22Rv1 (cell line): ENCODE measurements around the gene CMTM7.

Experiments
- H3K27ac ChIP-seq: fragments of 450-650 bp; 2 replicates; pipeline ENCODE4 v1.5.1; 2017
- ZFX ChIP-seq: fragments of 450-650 bp; IDR thresholded peaks from 2 replicates; pipeline ENCODE4 v1.6.1; 2017; ENCODE audit warnings: antibody characterized with exemption, borderline replicate concordance
- TF ChIP-seq, protein P1 (sequence below): fragments of 450-650 bp; IDR thresholded peaks from 2 replicates; pipeline ENCODE4 v1.5.1; 2017; ENCODE audit warnings: mild to moderate bottlenecking

CMTM7 gene

GRCh38 chr3:32406486-32407408, 15.1 kb downstream of the CMTM7 start:
- no peak overlapping the region for H3K27ac ChIP-seq
- TF ChIP-seq ZFX, result no peak
- TF ChIP-seq, protein P1, sequence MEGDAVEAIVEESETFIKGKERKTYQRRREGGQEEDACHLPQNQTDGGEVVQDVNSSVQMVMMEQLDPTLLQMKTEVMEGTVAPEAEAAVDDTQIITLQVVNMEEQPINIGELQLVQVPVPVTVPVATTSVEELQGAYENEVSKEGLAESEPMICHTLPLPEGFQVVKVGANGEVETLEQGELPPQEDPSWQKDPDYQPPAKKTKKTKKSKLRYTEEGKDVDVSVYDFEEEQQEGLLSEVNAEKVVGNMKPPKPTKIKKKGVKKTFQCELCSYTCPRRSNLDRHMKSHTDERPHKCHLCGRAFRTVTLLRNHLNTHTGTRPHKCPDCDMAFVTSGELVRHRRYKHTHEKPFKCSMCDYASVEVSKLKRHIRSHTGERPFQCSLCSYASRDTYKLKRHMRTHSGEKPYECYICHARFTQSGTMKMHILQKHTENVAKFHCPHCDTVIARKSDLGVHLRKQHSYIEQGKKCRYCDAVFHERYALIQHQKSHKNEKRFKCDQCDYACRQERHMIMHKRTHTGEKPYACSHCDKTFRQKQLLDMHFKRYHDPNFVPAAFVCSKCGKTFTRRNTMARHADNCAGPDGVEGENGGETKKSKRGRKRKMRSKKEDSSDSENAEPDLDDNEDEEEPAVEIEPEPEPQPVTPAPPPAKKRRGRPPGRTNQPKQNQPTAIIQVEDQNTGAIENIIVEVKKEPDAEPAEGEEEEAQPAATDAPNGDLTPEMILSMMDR, result no peak

DNA sequence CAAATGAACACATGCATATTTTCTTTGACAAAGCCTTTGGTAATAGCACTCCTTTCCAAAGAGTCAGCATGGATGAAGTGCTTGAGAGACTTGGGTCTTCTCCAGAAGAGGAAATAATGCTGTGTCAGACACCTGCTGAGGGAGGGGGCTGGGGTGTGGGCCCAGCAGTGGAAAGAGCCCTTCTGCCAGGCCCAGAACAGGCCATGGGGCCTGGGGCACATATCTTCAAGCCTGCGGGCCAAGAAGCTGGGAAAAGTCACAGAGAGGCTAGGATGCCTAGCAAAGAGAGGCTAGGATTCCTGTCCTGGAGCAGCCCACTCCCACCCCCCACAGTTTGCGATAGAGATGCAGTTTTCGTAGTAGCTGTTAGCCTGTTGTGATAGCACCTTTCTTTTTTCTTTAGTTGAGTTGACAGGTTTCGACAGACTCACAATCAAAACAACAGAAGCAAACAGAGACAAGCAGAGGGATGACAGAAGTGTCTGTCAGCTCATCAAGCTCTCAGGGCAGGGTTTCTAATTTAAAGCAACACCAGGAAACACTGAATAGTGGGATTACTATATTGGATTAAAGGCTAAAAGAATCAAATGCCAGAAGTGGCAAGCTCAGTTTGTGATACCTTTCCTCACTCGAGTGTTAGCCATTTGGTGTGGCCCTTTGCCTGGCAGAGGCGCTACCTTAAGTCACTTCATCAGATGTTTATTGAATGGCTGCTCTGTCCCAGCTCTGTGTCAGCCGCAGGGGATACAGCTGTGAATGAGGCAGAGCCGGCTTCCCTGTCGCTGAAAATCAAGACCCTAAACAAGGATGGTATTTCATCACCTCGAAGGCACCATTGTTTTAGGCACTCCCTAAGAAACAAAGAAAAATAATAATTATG, 19.0 kb downstream of the CMTM7 start:
- H3K27ac ChIP-seq, result no peak overlapping the region
- TF ChIP-seq, protein P1, result no peak

DNA sequence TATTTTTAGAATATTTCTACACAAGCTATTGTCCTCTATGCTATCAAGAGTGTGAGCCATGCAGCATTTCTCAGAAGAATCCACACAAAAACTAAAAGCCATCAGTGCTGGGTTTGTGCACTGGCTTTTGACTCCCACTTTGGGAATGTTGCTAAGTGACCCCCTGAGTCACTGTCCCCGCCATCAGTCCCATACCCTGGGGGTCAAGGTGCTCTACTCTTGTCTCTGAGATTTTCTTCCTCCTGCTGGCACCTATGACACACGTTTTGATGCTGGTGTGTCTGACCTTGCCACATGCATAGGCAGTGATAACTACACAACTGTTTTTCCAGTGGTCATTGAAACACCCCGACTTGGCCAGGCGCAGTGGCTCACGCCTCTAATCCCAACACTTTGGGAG, 19.8 kb downstream of the CMTM7 start:
- H3K27ac ChIP-seq, result no peak overlapping the region
- no peak for TF ChIP-seq ZFX
- TF ChIP-seq, protein P1, result no peak

- TF ChIP-seq, protein P1, result no peak
- no peak for TF ChIP-seq ZFX
- no peak overlapping the region for H3K27ac ChIP-seq
Measured at GRCh38 chr3:32412887-32413286, 21.2 kb downstream of the CMTM7 start.

DNA sequence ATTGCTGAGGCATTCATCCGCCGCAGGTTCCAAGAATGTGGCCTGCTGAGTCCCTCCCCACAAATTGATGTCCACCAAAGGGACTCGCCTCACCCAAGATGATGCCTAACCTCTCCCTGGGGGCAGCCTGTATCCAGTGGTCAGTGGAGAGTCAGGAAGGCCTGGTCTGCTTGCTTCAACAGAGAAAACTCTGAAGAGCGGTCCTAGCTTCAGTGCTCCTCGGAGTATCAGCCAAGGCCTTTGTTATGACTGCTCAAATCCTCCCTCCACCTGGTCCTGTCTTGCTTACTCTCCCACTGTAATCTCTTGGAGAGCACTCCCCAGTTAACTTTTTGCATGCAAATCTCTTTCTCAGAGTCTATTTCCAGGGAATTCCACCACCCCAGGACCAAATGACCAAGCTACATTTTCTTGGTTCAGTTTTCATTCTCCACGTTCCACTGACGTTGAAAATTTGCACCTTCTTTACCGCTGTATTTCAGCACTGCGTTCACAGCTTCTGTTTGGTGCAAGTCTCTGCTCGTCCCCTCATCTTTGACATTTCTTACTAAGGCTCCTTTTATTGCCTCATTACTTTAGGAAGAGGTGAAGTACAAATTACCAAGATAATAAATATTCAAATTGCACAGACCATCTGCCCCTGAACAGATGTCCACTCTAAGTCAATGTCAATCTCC, 22.3 kb downstream of the CMTM7 start:
- no peak for TF ChIP-seq ZFX
- TF ChIP-seq, protein P1, result no peak
- no peak overlapping the region for H3K27ac ChIP-seq

- TF ChIP-seq, protein P1, result no peak
- no peak for TF ChIP-seq ZFX
- no peak overlapping the region for H3K27ac ChIP-seq
Measured at GRCh38 chr3:32414522-32415202, 23.0 kb downstream of the CMTM7 start.
